ENCODE data around the gene PIEZO1.
A peak's percentile ranks its signal among the peaks of the same experiment; 100 is the strongest.

DNA sequence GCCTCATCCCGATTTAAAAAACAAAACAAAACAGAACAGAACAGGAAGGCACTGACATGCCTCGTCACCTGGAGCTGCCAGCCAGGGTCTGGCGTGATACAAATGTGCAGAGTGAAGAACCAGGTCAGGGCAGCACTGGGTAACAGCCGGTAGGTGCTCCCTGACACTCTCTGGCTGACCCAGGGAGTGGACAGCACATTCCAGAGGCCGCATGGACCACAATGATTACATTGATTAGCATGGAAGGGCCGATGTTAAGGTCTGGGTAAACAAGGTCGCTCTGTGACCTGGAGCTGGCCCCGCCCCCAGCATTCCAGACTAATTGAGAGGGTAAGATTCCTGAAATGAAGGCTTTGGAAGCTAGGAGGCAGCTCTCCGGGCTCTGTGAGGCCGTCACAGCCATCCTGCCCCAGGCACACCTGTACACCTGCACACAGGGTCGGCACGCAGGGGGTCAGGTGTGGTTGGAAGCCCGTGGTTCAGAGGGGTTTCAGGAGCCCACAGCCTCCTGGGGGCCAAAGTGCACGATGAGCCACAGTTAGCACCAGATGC, 21.4 kb downstream of the PIEZO1 start:
- TF ChIP-seq, protein P1, sequence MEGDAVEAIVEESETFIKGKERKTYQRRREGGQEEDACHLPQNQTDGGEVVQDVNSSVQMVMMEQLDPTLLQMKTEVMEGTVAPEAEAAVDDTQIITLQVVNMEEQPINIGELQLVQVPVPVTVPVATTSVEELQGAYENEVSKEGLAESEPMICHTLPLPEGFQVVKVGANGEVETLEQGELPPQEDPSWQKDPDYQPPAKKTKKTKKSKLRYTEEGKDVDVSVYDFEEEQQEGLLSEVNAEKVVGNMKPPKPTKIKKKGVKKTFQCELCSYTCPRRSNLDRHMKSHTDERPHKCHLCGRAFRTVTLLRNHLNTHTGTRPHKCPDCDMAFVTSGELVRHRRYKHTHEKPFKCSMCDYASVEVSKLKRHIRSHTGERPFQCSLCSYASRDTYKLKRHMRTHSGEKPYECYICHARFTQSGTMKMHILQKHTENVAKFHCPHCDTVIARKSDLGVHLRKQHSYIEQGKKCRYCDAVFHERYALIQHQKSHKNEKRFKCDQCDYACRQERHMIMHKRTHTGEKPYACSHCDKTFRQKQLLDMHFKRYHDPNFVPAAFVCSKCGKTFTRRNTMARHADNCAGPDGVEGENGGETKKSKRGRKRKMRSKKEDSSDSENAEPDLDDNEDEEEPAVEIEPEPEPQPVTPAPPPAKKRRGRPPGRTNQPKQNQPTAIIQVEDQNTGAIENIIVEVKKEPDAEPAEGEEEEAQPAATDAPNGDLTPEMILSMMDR (IDR thresholded peaks at IDR 0.05), result peak in 2 of 6 experiments; percentile 13 to 31
- no peak for TF ChIP-seq POLR2A (IDR thresholded peaks at IDR 0.05)
